MV-4-11 (cell line): ENCODE data around the gene SLC5A9.
A peak's percentile ranks its signal among the peaks of the same experiment; 100 is the strongest.
"Not testable (repeated sequence)": the region's sequence is repeated elsewhere in the genome, so short reads cannot be mapped to it uniquely, and the experiment has no call there.

Source experiments
- DNase-seq: peaks from one replicate; lab custom pipeline; 2025; lab: John Stamatoyannopoulos, UW

SLC5A9 gene

GRCh38 chr1:48214366-48214765, 8.2 kb upstream of the SLC5A9 start:
- not testable (repeated sequence) for DNase-seq

- DNase-seq = no peak
These were observed 7.7 kb upstream of the SLC5A9 start for GRCh38 chr1:48214820-48215219.

- no peak for DNase-seq
These were observed 7.3 kb upstream of the SLC5A9 start for GRCh38 chr1:48215222-48215621.

GRCh38 chr1:48215889-48216288, 6.6 kb upstream of the SLC5A9 start:
- DNase-seq = no peak

- no peak for DNase-seq
These were observed 6.2 kb upstream of the SLC5A9 start for GRCh38 chr1:48216313-48216712.

GRCh38 chr1:48216941-48217340, 5.6 kb upstream of the SLC5A9 start:
- DNase-seq = no peak

- DNase-seq = no peak
These were observed 4.7 kb upstream of the SLC5A9 start for GRCh38 chr1:48217856-48218255.

- no peak for DNase-seq
These were observed 2.7 kb upstream of the SLC5A9 start for GRCh38 chr1:48219803-48220202.

GRCh38 chr1:48221122-48221521, 1.4 kb upstream of the SLC5A9 start:
- no peak for DNase-seq

GRCh38 chr1:48221657-48222056, 859 bp upstream of the SLC5A9 start:
- DNase-seq = no peak

GRCh38 chr1:48223366-48224240, 1.1 kb downstream of the SLC5A9 start:
- DNase-seq = no peak

GRCh38 chr1:48224791-48225190, 2.3 kb downstream of the SLC5A9 start:
- no peak for DNase-seq

GRCh38 chr1:48225579-48225978, 3.1 kb downstream of the SLC5A9 start:
- no peak for DNase-seq

- DNase-seq = peak; percentile 32
These were observed 4.9 kb downstream of the SLC5A9 start for GRCh38 chr1:48227165-48228013.

- no peak for DNase-seq
These were observed 5.6 kb downstream of the SLC5A9 start for GRCh38 chr1:48228156-48228555.

GRCh38 chr1:48229317-48229716, 6.8 kb downstream of the SLC5A9 start:
- DNase-seq = no peak

- DNase-seq = no peak
These were observed 7.7 kb downstream of the SLC5A9 start for GRCh38 chr1:48230236-48230635.

- no peak for DNase-seq
These were observed 10.2 kb downstream of the SLC5A9 start for GRCh38 chr1:48232722-48233121.

GRCh38 chr1:48233666-48234485, 11.4 kb downstream of the SLC5A9 start:
- DNase-seq = no peak

- no peak for DNase-seq
These were observed 13.1 kb downstream of the SLC5A9 start for GRCh38 chr1:48235652-48236051.

GRCh38 chr1:48236716-48237470, 14.4 kb downstream of the SLC5A9 start:
- no peak for DNase-seq
